ENCODE results near the gene BLOC1S5.

GRCh38 chr6:7997286-7997685 lies 66.9 kb downstream of the BLOC1S5 start:
- TF ChIP-seq POLR2AphosphoS5 (IDR thresholded peaks at IDR 0.05) = no peak
- no peak for TF ChIP-seq CTCF (IDR thresholded peaks at IDR 0.05)
- no peak for TF ChIP-seq POLR2A (IDR thresholded peaks at IDR 0.05)
